ENCODE data around the gene C10orf95.

DNA sequence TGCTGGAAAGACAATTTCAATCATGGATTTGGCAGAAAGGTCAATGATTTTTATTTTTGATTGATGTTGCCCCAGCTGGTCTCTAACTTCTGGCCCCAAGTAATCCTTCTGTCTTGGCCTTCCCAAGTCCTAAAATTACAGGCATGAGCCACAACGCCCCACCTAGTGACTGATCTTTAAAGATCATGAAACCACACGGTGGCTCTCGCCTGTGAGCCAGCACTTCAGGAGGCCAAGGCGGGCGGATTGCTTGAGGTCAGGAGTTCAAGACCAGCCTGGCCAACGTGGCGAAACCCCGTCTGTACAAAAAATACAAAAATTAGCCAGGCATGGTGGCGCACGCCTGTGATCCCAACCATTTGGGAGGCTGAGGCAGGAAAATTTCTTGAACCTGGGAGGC lies 12.6 kb upstream of the C10orf95 start:
- TF ChIP-seq, protein P1, sequence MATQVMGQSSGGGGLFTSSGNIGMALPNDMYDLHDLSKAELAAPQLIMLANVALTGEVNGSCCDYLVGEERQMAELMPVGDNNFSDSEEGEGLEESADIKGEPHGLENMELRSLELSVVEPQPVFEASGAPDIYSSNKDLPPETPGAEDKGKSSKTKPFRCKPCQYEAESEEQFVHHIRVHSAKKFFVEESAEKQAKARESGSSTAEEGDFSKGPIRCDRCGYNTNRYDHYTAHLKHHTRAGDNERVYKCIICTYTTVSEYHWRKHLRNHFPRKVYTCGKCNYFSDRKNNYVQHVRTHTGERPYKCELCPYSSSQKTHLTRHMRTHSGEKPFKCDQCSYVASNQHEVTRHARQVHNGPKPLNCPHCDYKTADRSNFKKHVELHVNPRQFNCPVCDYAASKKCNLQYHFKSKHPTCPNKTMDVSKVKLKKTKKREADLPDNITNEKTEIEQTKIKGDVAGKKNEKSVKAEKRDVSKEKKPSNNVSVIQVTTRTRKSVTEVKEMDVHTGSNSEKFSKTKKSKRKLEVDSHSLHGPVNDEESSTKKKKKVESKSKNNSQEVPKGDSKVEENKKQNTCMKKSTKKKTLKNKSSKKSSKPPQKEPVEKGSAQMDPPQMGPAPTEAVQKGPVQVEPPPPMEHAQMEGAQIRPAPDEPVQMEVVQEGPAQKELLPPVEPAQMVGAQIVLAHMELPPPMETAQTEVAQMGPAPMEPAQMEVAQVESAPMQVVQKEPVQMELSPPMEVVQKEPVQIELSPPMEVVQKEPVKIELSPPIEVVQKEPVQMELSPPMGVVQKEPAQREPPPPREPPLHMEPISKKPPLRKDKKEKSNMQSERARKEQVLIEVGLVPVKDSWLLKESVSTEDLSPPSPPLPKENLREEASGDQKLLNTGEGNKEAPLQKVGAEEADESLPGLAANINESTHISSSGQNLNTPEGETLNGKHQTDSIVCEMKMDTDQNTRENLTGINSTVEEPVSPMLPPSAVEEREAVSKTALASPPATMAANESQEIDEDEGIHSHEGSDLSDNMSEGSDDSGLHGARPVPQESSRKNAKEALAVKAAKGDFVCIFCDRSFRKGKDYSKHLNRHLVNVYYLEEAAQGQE (IDR thresholded peaks at IDR 0.05), result no peak
- no peak for TF ChIP-seq KDM5A (IDR thresholded peaks at IDR 0.05)
- no peak for TF ChIP-seq NFE2L2 (conservative IDR thresholded peaks at IDR 0.05; ENCODE audit: low read length)
- TF ChIP-seq FOXS1 (CRISPR knock-in tag; IDR thresholded peaks at IDR 0.05), result no peak
- TF ChIP-seq, protein P2, sequence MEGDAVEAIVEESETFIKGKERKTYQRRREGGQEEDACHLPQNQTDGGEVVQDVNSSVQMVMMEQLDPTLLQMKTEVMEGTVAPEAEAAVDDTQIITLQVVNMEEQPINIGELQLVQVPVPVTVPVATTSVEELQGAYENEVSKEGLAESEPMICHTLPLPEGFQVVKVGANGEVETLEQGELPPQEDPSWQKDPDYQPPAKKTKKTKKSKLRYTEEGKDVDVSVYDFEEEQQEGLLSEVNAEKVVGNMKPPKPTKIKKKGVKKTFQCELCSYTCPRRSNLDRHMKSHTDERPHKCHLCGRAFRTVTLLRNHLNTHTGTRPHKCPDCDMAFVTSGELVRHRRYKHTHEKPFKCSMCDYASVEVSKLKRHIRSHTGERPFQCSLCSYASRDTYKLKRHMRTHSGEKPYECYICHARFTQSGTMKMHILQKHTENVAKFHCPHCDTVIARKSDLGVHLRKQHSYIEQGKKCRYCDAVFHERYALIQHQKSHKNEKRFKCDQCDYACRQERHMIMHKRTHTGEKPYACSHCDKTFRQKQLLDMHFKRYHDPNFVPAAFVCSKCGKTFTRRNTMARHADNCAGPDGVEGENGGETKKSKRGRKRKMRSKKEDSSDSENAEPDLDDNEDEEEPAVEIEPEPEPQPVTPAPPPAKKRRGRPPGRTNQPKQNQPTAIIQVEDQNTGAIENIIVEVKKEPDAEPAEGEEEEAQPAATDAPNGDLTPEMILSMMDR (IDR thresholded peaks at IDR 0.05), result no peak
- TF ChIP-seq ZFP36 (IDR thresholded peaks at IDR 0.05; ENCODE audit: borderline replicate concordance, partially characterized antibody), result no peak
- TF ChIP-seq EP300 (IDR thresholded peaks at IDR 0.05), result no peak
- TF ChIP-seq RFX5 (IDR thresholded peaks at IDR 0.05), result no peak
- TF ChIP-seq, protein P3, sequence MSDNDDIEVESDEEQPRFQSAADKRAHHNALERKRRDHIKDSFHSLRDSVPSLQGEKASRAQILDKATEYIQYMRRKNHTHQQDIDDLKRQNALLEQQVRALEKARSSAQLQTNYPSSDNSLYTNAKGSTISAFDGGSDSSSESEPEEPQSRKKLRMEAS (IDR thresholded peaks at IDR 0.05), result no peak
- no peak for TF ChIP-seq TP53 (CRISPR knock-in tag; IDR thresholded peaks at IDR 0.05)
- TF ChIP-seq, protein P4, sequence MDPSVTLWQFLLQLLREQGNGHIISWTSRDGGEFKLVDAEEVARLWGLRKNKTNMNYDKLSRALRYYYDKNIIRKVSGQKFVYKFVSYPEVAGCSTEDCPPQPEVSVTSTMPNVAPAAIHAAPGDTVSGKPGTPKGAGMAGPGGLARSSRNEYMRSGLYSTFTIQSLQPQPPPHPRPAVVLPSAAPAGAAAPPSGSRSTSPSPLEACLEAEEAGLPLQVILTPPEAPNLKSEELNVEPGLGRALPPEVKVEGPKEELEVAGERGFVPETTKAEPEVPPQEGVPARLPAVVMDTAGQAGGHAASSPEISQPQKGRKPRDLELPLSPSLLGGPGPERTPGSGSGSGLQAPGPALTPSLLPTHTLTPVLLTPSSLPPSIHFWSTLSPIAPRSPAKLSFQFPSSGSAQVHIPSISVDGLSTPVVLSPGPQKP (IDR thresholded peaks at IDR 0.05; ENCODE audit: low read depth, low read length), result no peak
- TF ChIP-seq CBX2 (IDR thresholded peaks at IDR 0.05; ENCODE audit: borderline replicate concordance, low read depth), result no peak
- TF ChIP-seq, protein P5, sequence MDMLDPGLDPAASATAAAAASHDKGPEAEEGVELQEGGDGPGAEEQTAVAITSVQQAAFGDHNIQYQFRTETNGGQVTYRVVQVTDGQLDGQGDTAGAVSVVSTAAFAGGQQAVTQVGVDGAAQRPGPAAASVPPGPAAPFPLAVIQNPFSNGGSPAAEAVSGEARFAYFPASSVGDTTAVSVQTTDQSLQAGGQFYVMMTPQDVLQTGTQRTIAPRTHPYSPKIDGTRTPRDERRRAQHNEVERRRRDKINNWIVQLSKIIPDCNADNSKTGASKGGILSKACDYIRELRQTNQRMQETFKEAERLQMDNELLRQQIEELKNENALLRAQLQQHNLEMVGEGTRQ (IDR thresholded peaks at IDR 0.05), result no peak

All from A549 (cell line).